Measurements from ENCODE around the gene CALML5. TPM values are rescaled to one million over a fixed set of nuclear protein-coding genes. Genes with fewer than 3 reads are reported as not detected.

CALML5 gene
- total and polyA plus RNA-seq, 2 experiments from 2014 or later, result not detected

- H3K9ac ChIP-seq, result no peak overlapping the region
- no peaks in the 10 kb centered on the region for H4K20me1 ChIP-seq (ENCODE audit: insufficient read depth)
- no peak overlapping the region for H3K4me2 ChIP-seq (ENCODE audit: unreplicated experiment)
- H3K79me2 ChIP-seq (ENCODE audit: insufficient read depth), result no peaks in the 10 kb centered on the region
- in situ Hi-C loops (cut with MboI), result no loop called here
- H3K9me3 ChIP-seq (ENCODE audit: low read depth), result no peaks in the 10 kb centered on the region
- no peaks in the 10 kb centered on the region for H3K9me2 ChIP-seq (ENCODE audit: insufficient read depth)
- H3K27me3 ChIP-seq (replicated peaks; ENCODE audit: insufficient read depth), result no peaks in the 10 kb centered on the region
- no peak overlapping the region for H3K27ac ChIP-seq
- no peaks in the 10 kb centered on the region for H3K4me1 ChIP-seq (ENCODE audit: insufficient read depth)
- no peak overlapping the region for H2AFZ ChIP-seq
- no peaks in the 10 kb centered on the region for H3F3A ChIP-seq (ENCODE audit: insufficient read depth)
- no peak for DNase-seq
- no peaks in the 10 kb centered on the region for H3K36me3 ChIP-seq (ENCODE audit: low read depth)
- no peak for TF ChIP-seq EZH2phosphoT487 (IDR thresholded peaks at IDR 0.05; ENCODE audit: insufficient read depth, low read depth)
- TF ChIP-seq EZH2 (IDR thresholded peaks at IDR 0.05; ENCODE audit: insufficient read depth, poor library complexity, severe bottlenecking), result no peak
- 83 to 90% methylated on average over 9 of the region's 9 CpGs for WGBS, 2 experiments (ENCODE audit: low coverage in 1 of 2, low lambda C conversion rate in 2 of 2, missing lambda C conversion rate in 2 of 2)
- no peak overlapping the region for H3K4me3 ChIP-seq
Observed at GRCh38 chr10:5509236-5509635, 9.9 kb upstream of the CALML5 start.

- no peak overlapping the region for H3K4me3 ChIP-seq
- no peaks in the 10 kb centered on the region for H3K9me3 ChIP-seq (ENCODE audit: low read depth)
- TF ChIP-seq EZH2 (IDR thresholded peaks at IDR 0.05; ENCODE audit: insufficient read depth, poor library complexity, severe bottlenecking) (no peak), EZH2phosphoT487 (IDR thresholded peaks at IDR 0.05; ENCODE audit: insufficient read depth, low read depth) (no peak)
- no peak for DNase-seq
- no peaks in the 10 kb centered on the region for H3K4me1 ChIP-seq (ENCODE audit: insufficient read depth)
- no peaks in the 10 kb centered on the region for H3F3A ChIP-seq (ENCODE audit: insufficient read depth)
- no peaks in the 10 kb centered on the region for H3K36me3 ChIP-seq (ENCODE audit: low read depth)
- H2AFZ ChIP-seq, result no peak overlapping the region
- 78 to 79% methylated on average over 6 of the region's 6 CpGs for WGBS, 2 experiments (ENCODE audit: low coverage in 1 of 2, low lambda C conversion rate in 2 of 2, missing lambda C conversion rate in 2 of 2)
- no peaks in the 10 kb centered on the region for H3K9me2 ChIP-seq (ENCODE audit: insufficient read depth)
- no peak overlapping the region for H3K4me2 ChIP-seq (ENCODE audit: unreplicated experiment)
- no peaks in the 10 kb centered on the region for H3K27me3 ChIP-seq (replicated peaks; ENCODE audit: insufficient read depth)
- H4K20me1 ChIP-seq (ENCODE audit: insufficient read depth), result no peaks in the 10 kb centered on the region
- H3K79me2 ChIP-seq (ENCODE audit: insufficient read depth), result no peaks in the 10 kb centered on the region
- no peak overlapping the region for H3K9ac ChIP-seq
- in situ Hi-C loops (cut with MboI), result no loop called here
- H3K27ac ChIP-seq, result no peak overlapping the region
Observed at GRCh38 chr10:5508786-5509185, 9.4 kb upstream of the CALML5 start.

- TF ChIP-seq EZH2 (IDR thresholded peaks at IDR 0.05; ENCODE audit: insufficient read depth, poor library complexity, severe bottlenecking) (no peak), EZH2phosphoT487 (IDR thresholded peaks at IDR 0.05; ENCODE audit: insufficient read depth, low read depth) (no peak)
- Histone ChIP-seq H3K4me1 (ENCODE audit: insufficient read depth) (no peaks in the 10 kb centered on the region), H3F3A (ENCODE audit: insufficient read depth) (no peaks in the 10 kb centered on the region), H2AFZ (no peak overlapping the region), H3K27ac (no peak overlapping the region), H3K9me2 (ENCODE audit: insufficient read depth) (no peaks in the 10 kb centered on the region), H4K20me1 (ENCODE audit: insufficient read depth) (no peaks in the 10 kb centered on the region), H3K79me2 (ENCODE audit: insufficient read depth) (no peaks in the 10 kb centered on the region), H3K9me3 (ENCODE audit: low read depth) (no peaks in the 10 kb centered on the region), H3K4me2 (ENCODE audit: unreplicated experiment) (no peak overlapping the region), H3K9ac (no peak overlapping the region), H3K4me3 (no peak overlapping the region), H3K36me3 (ENCODE audit: low read depth) (no peaks in the 10 kb centered on the region), H3K27me3 (replicated peaks; ENCODE audit: insufficient read depth) (no peaks in the 10 kb centered on the region)
- no peak for DNase-seq
- 81 to 84% methylated on average over 18 of the region's 18 CpGs for WGBS, 2 experiments (ENCODE audit: low coverage in 1 of 2, low lambda C conversion rate in 2 of 2, missing lambda C conversion rate in 2 of 2)
- in situ Hi-C loops (cut with MboI), result no loop called here
Observed at GRCh38 chr10:5508161-5508604, 8.8 kb upstream of the CALML5 start.

GRCh38 chr10:5507649-5508131, 8.3 kb upstream of the CALML5 start:
- H3K4me1 ChIP-seq (ENCODE audit: insufficient read depth), result no peaks in the 10 kb centered on the region
- H3K9me3 ChIP-seq (ENCODE audit: low read depth), result no peaks in the 10 kb centered on the region
- H3K27ac ChIP-seq, result no peak overlapping the region
- in situ Hi-C loops (cut with MboI), result no loop called here
- TF ChIP-seq EZH2phosphoT487 (IDR thresholded peaks at IDR 0.05; ENCODE audit: insufficient read depth, low read depth), result no peak
- no peak for TF ChIP-seq EZH2 (IDR thresholded peaks at IDR 0.05; ENCODE audit: insufficient read depth, poor library complexity, severe bottlenecking)
- H3K9me2 ChIP-seq (ENCODE audit: insufficient read depth), result no peaks in the 10 kb centered on the region
- 88% methylated on average over 13 to 14 of the region's 14 CpGs for WGBS, 2 experiments (ENCODE audit: low coverage in 1 of 2, low lambda C conversion rate in 2 of 2, missing lambda C conversion rate in 2 of 2)
- H2AFZ ChIP-seq, result no peak overlapping the region
- H4K20me1 ChIP-seq (ENCODE audit: insufficient read depth), result no peaks in the 10 kb centered on the region
- no peak overlapping the region for H3K4me3 ChIP-seq
- H3K27me3 ChIP-seq (replicated peaks; ENCODE audit: insufficient read depth), result no peaks in the 10 kb centered on the region
- no peak overlapping the region for H3K9ac ChIP-seq
- H3K36me3 ChIP-seq (ENCODE audit: low read depth), result no peaks in the 10 kb centered on the region
- no peaks in the 10 kb centered on the region for H3K79me2 ChIP-seq (ENCODE audit: insufficient read depth)
- no peaks in the 10 kb centered on the region for H3F3A ChIP-seq (ENCODE audit: insufficient read depth)
- DNase-seq, result no peak
- H3K4me2 ChIP-seq (ENCODE audit: unreplicated experiment), result no peak overlapping the region
